ENCODE results near the gene NPL. TPM values are rescaled to one million over a fixed set of nuclear protein-coding genes. Genes with fewer than 3 reads are reported as not detected.

The NPL gene
- total RNA-seq, 1 donor from 2014 or later: 5.3 TPM

DNA sequence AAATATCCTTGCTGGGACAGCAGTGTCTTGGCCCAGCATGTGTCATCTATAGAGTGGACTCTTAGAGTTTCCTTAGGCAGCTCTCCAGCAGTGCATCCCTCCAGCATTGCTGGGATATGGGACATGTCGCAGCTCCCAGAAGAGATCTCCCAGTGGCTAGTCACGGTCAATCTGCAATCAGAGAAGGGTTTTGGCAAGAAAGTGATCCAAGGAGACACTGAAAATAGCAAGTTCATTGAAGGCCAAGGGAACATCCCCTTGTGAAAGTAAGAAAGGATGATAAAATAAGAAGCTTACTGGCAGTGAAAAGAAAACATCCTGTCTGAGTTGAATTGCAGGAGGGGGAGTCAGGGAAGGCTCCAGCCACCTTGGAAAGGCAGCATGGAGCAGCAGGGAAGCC, 19.3 kb upstream of the NPL start:
- Histone ChIP-seq H3K27me3 (ENCODE audit: low read depth) (no peaks in the 10 kb centered on the region), H3K9me3 (replicated peaks) (no peaks in the 10 kb centered on the region), H3K4me3 (no peak overlapping the region), H3K4me1 (peaks cover 20% of the 10 kb centered on the region), H3K36me3 (no peaks in the 10 kb centered on the region), H3K27ac (replicated peaks) (peak overlapping the region; percentile 55)
- TF ChIP-seq, protein P1, sequence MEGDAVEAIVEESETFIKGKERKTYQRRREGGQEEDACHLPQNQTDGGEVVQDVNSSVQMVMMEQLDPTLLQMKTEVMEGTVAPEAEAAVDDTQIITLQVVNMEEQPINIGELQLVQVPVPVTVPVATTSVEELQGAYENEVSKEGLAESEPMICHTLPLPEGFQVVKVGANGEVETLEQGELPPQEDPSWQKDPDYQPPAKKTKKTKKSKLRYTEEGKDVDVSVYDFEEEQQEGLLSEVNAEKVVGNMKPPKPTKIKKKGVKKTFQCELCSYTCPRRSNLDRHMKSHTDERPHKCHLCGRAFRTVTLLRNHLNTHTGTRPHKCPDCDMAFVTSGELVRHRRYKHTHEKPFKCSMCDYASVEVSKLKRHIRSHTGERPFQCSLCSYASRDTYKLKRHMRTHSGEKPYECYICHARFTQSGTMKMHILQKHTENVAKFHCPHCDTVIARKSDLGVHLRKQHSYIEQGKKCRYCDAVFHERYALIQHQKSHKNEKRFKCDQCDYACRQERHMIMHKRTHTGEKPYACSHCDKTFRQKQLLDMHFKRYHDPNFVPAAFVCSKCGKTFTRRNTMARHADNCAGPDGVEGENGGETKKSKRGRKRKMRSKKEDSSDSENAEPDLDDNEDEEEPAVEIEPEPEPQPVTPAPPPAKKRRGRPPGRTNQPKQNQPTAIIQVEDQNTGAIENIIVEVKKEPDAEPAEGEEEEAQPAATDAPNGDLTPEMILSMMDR (IDR thresholded peaks at IDR 0.05; ENCODE audit: borderline replicate concordance): no peak
- DNase-seq: peak; percentile 17
- intact Hi-C loops (cut with micrococcal nuclease): no loop called here

DNA sequence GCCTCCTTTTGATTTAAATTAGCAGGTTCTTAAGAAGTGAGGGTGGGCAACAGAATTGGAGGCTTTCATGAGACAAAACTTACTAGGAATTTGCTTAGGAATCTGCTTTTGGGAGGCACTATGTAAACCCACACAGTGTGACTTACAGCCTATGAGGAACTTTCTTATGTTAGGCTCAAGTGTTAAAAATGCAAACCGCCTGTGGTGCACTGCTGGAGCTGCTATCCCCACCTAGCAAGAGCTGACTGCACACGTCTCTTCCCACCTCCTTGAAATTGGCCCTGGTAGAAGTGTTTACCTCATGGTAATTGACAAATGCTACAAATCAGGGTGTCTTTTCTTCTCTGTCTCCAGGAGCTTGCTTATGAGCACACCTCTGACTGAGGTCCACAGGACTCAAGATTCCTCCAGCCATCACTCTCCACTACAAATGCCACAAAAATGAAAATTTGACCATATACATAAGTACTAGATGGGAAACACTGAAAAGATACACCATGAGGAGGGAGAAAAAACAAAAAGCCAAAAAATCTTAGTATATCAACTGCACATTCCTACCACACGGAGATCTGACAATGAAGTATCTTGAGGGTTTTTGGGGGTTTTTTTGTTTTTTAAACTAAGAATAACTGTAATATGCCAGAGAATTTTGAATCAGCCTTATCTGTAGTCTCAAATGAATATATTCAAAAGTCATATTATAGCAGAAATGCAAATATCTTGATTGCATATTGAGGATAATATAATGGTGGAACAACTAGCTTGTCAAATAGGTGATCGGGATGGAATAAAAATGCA, 18.2 kb upstream of the NPL start:
- Histone ChIP-seq H3K4me3 (no peak overlapping the region), H3K4me1 (peaks cover 17% of the 10 kb centered on the region), H3K27ac (replicated peaks) (no peak overlapping the region), H3K9me3 (replicated peaks) (no peaks in the 10 kb centered on the region), H3K36me3 (no peaks in the 10 kb centered on the region), H3K27me3 (ENCODE audit: low read depth) (no peaks in the 10 kb centered on the region)
- DNase-seq: no peak
- intact Hi-C loops (cut with micrococcal nuclease): no loop called here
- TF ChIP-seq, protein P1 (IDR thresholded peaks at IDR 0.05; ENCODE audit: borderline replicate concordance): peak; percentile 3

DNA sequence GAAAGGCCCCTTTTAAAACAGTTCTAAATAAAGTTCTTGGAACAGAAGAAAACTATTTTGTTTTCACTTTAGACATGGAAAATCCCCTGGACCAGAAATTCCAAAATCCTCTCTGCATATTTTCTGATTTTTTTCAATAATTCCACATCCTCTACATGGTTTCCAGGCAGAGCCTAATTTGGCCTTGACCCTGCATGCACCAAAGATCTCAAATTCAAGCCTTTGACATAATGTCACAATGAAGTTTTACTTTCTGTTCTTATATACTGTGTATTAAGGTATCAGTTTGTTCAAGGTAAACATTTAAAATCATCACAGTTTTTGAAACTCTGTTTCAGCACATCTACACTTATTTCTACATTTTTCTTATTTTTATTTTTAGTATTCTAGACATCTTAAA, 12.2 kb upstream of the NPL start:
- intact Hi-C loops (cut with micrococcal nuclease): no loop called here
- DNase-seq: no peak
- TF ChIP-seq, protein P1 (IDR thresholded peaks at IDR 0.05; ENCODE audit: borderline replicate concordance): no peak
- H3K36me3 ChIP-seq: no peaks in the 10 kb centered on the region
- H3K9me3 ChIP-seq (replicated peaks): no peaks in the 10 kb centered on the region
- no peak overlapping the region for H3K4me3 ChIP-seq
- H3K4me1 ChIP-seq: peaks cover 18% of the 10 kb centered on the region
- H3K27ac ChIP-seq (replicated peaks): peak overlapping the region; percentile 25
- no peaks in the 10 kb centered on the region for H3K27me3 ChIP-seq (ENCODE audit: low read depth)

DNA sequence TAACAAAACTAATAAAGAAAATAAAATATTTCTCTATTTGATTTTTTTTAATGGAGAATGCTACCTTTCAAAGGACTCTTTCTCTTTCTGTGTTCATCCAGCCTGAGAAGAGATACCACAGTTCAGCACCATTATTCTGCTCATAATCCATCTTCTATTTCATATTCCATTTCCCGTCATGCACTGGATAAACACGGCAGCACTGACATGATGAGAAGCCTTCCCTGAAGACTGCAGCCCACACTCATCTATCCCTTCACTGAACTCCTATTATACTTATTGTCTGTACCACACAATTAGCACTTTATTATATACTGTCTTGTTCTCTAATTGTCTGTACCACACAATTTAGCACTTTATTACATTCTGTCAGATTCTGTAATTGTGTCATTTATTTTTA, 10.7 kb upstream of the NPL start:
- DNase-seq: no peak
- H3K36me3 ChIP-seq: no peaks in the 10 kb centered on the region
- no peak overlapping the region for H3K27ac ChIP-seq (replicated peaks)
- no peak overlapping the region for H3K4me3 ChIP-seq
- peaks cover 24% of the 10 kb centered on the region for H3K4me1 ChIP-seq
- no peaks in the 10 kb centered on the region for H3K9me3 ChIP-seq (replicated peaks)
- no peaks in the 10 kb centered on the region for H3K27me3 ChIP-seq (ENCODE audit: low read depth)
- TF ChIP-seq, protein P1 (IDR thresholded peaks at IDR 0.05; ENCODE audit: borderline replicate concordance): no peak
- intact Hi-C loops (cut with micrococcal nuclease): no loop called here

DNA sequence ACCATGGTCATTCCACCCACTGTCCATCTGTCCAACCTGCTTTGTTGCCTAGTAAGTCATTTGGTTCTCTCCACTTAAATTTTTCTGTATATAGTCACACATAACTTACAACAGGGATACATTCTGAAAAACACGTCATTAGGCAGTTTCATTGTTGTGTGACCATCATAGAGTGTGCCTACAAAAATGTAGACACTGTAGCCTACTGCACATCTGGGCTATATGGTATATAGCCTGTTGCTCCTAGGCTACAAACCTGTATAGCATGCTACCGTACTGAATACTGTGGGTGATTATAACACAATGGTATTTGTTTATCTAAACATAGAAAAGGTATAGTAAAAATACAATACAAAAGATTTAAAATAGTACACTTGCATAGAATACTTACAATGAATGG, 10.0 kb upstream of the NPL start:
- no peak overlapping the region for H3K4me3 ChIP-seq
- intact Hi-C loops (cut with micrococcal nuclease): no loop called here
- H3K27me3 ChIP-seq (ENCODE audit: low read depth): no peaks in the 10 kb centered on the region
- H3K27ac ChIP-seq (replicated peaks): no peak overlapping the region
- TF ChIP-seq, protein P1 (IDR thresholded peaks at IDR 0.05; ENCODE audit: borderline replicate concordance): no peak
- no peaks in the 10 kb centered on the region for H3K36me3 ChIP-seq
- H3K4me1 ChIP-seq: peaks cover 24% of the 10 kb centered on the region
- no peaks in the 10 kb centered on the region for H3K9me3 ChIP-seq (replicated peaks)
- no peak for DNase-seq
